CD8-positive, alpha-beta memory T cell (primary cell): ENCODE results near the gene CCT5. TPM values are rescaled to one million over a fixed set of nuclear protein-coding genes. Genes with fewer than 3 reads are reported as not detected.
A peak's percentile ranks its signal among the peaks of the same experiment; 100 is the strongest.
"Not testable (repeated sequence)": the region's sequence is repeated elsewhere in the genome, so short reads cannot be mapped to it uniquely, and the experiment has no call there.

Experiments
- CTCF ChIA-PET: fragments of 350-600 bp; sonication (Branson Sonifier 250); formaldehyde crosslinking; loops from one replicate; lab custom pipeline; 2021; ENCODE audit warnings: antibody characterized with exemption; lab: Charles Lee
- POLR2A ChIA-PET: fragments of 350-600 bp; sonication (Branson Sonifier 250); formaldehyde crosslinking; loops from one replicate; lab custom pipeline; 2021; ENCODE audit warnings: antibody characterized with exemption; lab: Charles Lee
- DNase-seq, 5 donors: peaks; one replicate each; pipeline versions ENCODE4 v3.0.0 to v3.0.0-alpha.2; 2020 to 2022; ENCODE audit warnings: mixed read lengths in 1 of 5
- H3K27ac ChIP-seq: one replicate; pipeline ENCODE4 v1.7.0; 2013; ENCODE audit warnings: low read depth, mild to moderate bottlenecking, low read length, moderate library complexity
- H3K27me3 ChIP-seq: 2 replicates; pipeline ENCODE4 v1.7.0; 2013; ENCODE audit warnings: low read length, mild to moderate bottlenecking; ENCODE audit not compliant: insufficient read depth, poor library complexity, severe bottlenecking
- H3K36me3 ChIP-seq: 2 replicates; pipeline ENCODE4 v1.7.0; 2013; ENCODE audit warnings: mild to moderate bottlenecking, low read length, moderate library complexity; ENCODE audit not compliant: insufficient read depth
- H3K4me1 ChIP-seq: 2 replicates; pipeline ENCODE4 v1.7.0; 2013; ENCODE audit warnings: mild to moderate bottlenecking, low read length, moderate library complexity; ENCODE audit not compliant: insufficient read depth
- H3K4me3 ChIP-seq: 2 replicates; pipeline ENCODE4 v1.7.0; 2013; ENCODE audit warnings: mild to moderate bottlenecking, low read length
- H3K9me3 ChIP-seq: 2 replicates; pipeline ENCODE4 v1.7.0; 2013; ENCODE audit warnings: mild to moderate bottlenecking, low read length
- H3K27ac Mint-ChIP-seq, 8 donors: one replicate each; pipeline ENCODE4 v1.8.0; 2020 to 2021; ENCODE audit warnings: mixed read lengths in 8 of 8, mild to moderate bottlenecking in 6 of 8, inconsistent platforms in 3 of 8, moderate library complexity in 3 of 8
- H3K27me3 Mint-ChIP-seq, 2 donors: one replicate each; pipeline ENCODE4 v1.8.0; 2020 to 2021; ENCODE audit warnings: mixed read lengths in 2 of 2, mild to moderate bottlenecking in 1 of 2, moderate library complexity in 1 of 2
- H3K36me3 Mint-ChIP-seq, 3 donors: one replicate each; pipeline ENCODE4 v1.8.0; 2020 to 2021; ENCODE audit warnings: mixed read lengths in 3 of 3, inconsistent platforms in 1 of 3, mild to moderate bottlenecking in 1 of 3
- H3K4me1 Mint-ChIP-seq, 3 donors: one replicate each; pipeline ENCODE4 v1.8.0; 2020 to 2021; ENCODE audit warnings: mixed read lengths in 3 of 3, inconsistent platforms in 1 of 3, mild to moderate bottlenecking in 1 of 3
- H3K4me3 Mint-ChIP-seq, 7 donors: one replicate each; pipeline ENCODE4 v1.8.0; 2020 to 2021; ENCODE audit warnings: mixed read lengths in 7 of 7, mild to moderate bottlenecking in 6 of 7, moderate library complexity in 4 of 7, inconsistent platforms in 2 of 7
- H3K9me3 Mint-ChIP-seq, 5 donors: one replicate each; pipeline ENCODE4 v1.8.0; 2020 to 2022; ENCODE audit warnings: mixed read lengths in 5 of 5, mild to moderate bottlenecking in 3 of 5, moderate library complexity in 2 of 5, inconsistent platforms in 1 of 5
- polyA plus RNA-seq: library from polyadenylated mRNA; unstranded; fragments of 300-500 nt; fragmentation: Illumina TruSeq; gene quantifications from one replicate; pipeline ENCODE4 v1.2.3, GENCODE V29; 2021
- total RNA-seq, 2 experiments: library from RNA; stranded (reverse); gene quantifications; one replicate each; pipeline ENCODE4 v1.2.3, GENCODE V29; 2021

Gene CCT5
- total and polyA plus RNA-seq, 3 experiments from 2014 or later, result 228 to 537 (median 532) TPM

DNA sequence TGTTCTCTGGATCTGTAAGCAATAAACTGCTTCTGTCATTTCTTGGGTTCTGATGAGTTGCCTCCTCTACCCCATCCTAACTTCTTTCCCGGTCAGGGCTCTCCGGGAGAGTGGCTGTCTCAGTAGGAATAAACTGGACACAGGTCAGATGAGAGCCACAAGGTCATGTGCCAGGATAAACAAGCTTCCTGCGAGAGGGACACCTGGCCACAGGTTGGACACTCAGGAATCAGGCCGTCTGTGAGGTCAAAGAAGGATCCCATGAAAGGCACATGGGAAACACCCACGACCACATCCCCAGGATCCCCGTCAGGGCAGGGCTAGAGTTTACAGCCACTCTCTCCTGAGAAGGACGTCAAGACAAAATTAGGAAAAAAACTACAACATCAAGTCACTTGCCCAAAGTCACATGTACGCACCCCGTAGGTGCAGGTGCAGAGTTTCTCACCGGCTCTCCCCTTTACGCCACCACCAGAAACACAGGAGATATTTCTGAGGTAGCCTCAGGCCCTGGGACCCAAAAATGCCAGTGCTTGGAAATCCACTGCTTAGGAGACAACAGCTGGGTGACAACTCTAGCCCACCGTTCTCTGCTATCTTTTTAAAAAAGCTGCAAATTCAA lies 28.7 kb downstream of the CCT5 start:
- peaks cover 0 to under 1% (median 0%) of the 10 kb centered on the region in 5 donors for H3K9me3 Mint-ChIP-seq
- POLR2A ChIA-PET, result no interaction called here
- DNase-seq, result no peak

DNA sequence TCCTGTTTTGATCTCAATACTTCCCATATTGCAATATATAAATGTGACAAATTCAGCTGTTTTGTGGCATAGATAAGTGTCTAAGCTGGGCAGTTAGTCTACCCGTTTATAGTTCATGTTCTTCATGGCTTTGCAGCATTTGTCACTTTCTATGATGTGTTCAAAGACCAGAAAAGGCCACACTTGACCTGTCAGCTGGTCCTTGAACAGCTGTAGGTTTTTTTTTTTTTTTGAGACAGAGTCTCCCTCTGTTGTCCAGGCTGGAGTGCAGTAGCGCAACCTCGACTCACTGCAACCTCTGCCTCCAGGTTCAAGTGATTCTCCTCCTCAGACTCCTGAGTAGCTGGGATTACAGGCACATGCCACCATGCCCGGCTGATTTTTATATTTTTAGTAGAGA lies 29.2 kb downstream of the CCT5 start:
- POLR2A ChIA-PET, result no interaction called here
- H3K36me3 Mint-ChIP-seq, result no peaks in the 10 kb centered on the region
- H3K27ac Mint-ChIP-seq, result no peak overlapping the region
- H3K27me3 ChIP-seq, result no peaks in the 10 kb centered on the region
- H3K9me3 Mint-ChIP-seq, result no peaks in the 10 kb centered on the region
- CTCF ChIA-PET, result interaction anchor here (0.8 to 1.6 kb wide), 3 partner anchors 27 to 348 kb away, joined by 3 to 6 read pairs (median 3); no protein-coding TSS in a partner anchor
- H3K9me3 ChIP-seq, result no peaks in the 10 kb centered on the region
- peaks cover 8 to 12% (median 10%) of the 10 kb centered on the region in 3 donors for H3K4me1 Mint-ChIP-seq
- DNase-seq, result no peak
- H3K4me3 ChIP-seq, result no peak overlapping the region
- H3K4me1 ChIP-seq, result no peaks in the 10 kb centered on the region
- no peak overlapping the region for H3K27ac ChIP-seq
- no peaks in the 10 kb centered on the region for H3K36me3 ChIP-seq
- H3K4me3 Mint-ChIP-seq, result no peak overlapping the region
- H3K27me3 Mint-ChIP-seq, result peaks cover 4 to 11% of the 10 kb centered on the region in 2 donors

More for the DNA sequence above, 28.7 kb downstream of the CCT5 start:
- Histone ChIP-seq H3K9me3 (no peaks in the 10 kb centered on the region), H3K27me3 (no peaks in the 10 kb centered on the region), H3K4me1 (no peaks in the 10 kb centered on the region), H3K27ac (no peak overlapping the region), H3K36me3 (no peaks in the 10 kb centered on the region), H3K4me3 (no peak overlapping the region)
- CTCF ChIA-PET, result interaction anchor here (0.8 to 1.7 kb wide), 4 partner anchors 14 to 349 kb away, joined by 3 to 6 read pairs (median 4); no protein-coding TSS in a partner anchor
- Mint-ChIP-seq H3K4me1 (peaks cover 2 to 8% (median 7%) of the 10 kb centered on the region in 3 donors), H3K4me3 (no peak overlapping the region), H3K27me3 (peaks cover 2 to 12% of the 10 kb centered on the region in 2 donors), H3K36me3 (no peaks in the 10 kb centered on the region), H3K27ac (no peak overlapping the region)

DNA sequence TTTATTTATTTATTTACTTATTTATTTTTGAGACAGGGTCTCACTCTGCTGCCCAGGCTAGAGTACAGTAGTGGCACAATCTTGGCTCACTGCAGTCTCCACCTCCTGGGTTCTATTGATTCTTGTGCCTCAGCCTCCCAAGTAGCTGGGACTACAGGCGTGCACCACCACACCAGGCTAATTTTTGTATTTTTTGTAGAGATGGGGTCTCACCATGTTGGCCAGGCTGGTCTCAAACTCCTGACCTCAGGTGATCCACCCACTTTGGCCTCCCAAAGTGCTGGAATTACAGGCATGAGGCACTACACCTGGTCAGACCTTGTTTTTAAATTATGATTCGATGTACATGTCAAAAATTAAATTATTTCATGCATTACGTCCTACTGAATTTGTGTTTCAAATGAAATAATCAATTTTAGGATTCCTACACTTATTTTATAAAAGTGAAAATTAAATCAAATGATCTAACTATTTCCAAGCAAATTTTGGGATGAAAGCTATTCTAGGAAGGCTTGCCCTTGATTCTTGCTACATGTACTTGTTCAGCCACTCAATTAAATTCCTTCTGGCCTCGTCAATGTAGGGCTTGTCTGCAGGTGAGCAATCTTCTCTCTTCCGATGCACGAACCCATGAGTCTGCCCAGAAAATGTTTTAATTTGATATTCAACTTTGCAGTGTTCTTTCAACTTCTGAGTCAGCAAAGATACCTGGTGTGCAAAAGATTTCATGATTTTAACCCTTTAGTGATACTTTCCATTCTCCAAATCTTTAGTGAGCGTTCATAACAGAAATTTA lies 30.0 kb downstream of the CCT5 start:
- H3K36me3 Mint-ChIP-seq, result no peaks in the 10 kb centered on the region
- no peak overlapping the region for H3K27ac Mint-ChIP-seq
- no peak for DNase-seq
- ChIA-PET CTCF (interaction anchor here (0.8 to 7.7 kb wide), 4 partner anchors 28 to 348 kb away, joined by 3 to 101 read pairs (median 4); no protein-coding TSS in a partner anchor), POLR2A (no interaction called here)
- Histone ChIP-seq H3K4me1 (no peaks in the 10 kb centered on the region), H3K4me3 (no peak overlapping the region), H3K36me3 (no peaks in the 10 kb centered on the region), H3K27ac (no peak overlapping the region), H3K9me3 (no peaks in the 10 kb centered on the region), H3K27me3 (no peaks in the 10 kb centered on the region)
- H3K4me3 Mint-ChIP-seq, result no peak overlapping the region
- no peaks in the 10 kb centered on the region for H3K9me3 Mint-ChIP-seq
- peaks cover 4 to 9% of the 10 kb centered on the region in 2 donors for H3K27me3 Mint-ChIP-seq
- H3K4me1 Mint-ChIP-seq, result peaks cover 9 to 11% (median 10%) of the 10 kb centered on the region in 3 donors

DNA sequence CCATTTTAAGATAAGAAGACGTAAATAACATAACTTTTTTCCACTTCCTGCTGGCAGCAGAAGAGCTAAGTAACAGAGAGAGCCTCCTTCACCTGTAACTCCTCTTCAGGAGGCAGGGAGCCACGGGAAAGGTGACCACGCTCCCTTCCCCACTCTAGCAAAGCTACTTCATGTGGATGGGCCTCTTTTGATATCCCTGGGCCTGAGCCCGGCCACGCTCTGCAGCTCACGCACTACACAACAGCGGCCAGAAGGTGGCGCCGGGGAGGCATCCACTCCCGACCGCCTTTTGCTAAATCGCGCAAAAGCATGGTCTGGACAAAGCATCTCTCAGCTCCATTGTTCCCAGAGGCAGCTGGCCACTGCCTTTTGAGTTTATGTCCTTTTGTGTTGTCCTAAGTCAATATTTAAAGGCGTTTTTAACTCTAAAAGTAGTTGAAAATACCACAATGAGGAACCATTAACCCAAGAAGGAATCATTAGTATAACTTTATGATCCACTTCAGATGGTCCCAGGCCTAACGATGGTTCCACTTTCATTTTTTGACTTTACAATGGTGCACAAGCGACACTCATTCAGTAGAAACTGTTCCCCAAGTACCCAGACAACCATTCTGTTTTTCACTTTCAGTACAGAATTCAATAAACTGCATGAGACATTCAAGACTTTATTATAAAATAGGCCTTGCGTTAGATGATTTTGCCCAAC lies 34.0 kb downstream of the CCT5 start:
- POLR2A ChIA-PET, result no interaction called here
- H3K27ac Mint-ChIP-seq, result no peak overlapping the region
- H3K4me1 Mint-ChIP-seq, result peaks cover 8 to 14% (median 12%) of the 10 kb centered on the region in 3 donors
- Histone ChIP-seq H3K4me3 (no peak overlapping the region), H3K9me3 (no peaks in the 10 kb centered on the region), H3K27me3 (no peaks in the 10 kb centered on the region), H3K36me3 (no peaks in the 10 kb centered on the region), H3K27ac (no peak overlapping the region), H3K4me1 (no peaks in the 10 kb centered on the region)
- peak overlapping the region in 1 of 7 donors; percentile 79 for H3K4me3 Mint-ChIP-seq
- peak; percentile 57 to 78 (median 63) for DNase-seq
- peaks cover 2 to 12% of the 10 kb centered on the region in 2 donors for H3K27me3 Mint-ChIP-seq
- CTCF ChIA-PET, result interaction anchor here (0.7 to 7.7 kb wide), 25 partner anchors 8 to 352 kb away, joined by 3 to 101 read pairs (median 4); partner anchors contain the start of genes ATPSCKMT and CCT5
- no peaks in the 10 kb centered on the region for H3K36me3 Mint-ChIP-seq
- no peaks in the 10 kb centered on the region for H3K9me3 Mint-ChIP-seq

DNA sequence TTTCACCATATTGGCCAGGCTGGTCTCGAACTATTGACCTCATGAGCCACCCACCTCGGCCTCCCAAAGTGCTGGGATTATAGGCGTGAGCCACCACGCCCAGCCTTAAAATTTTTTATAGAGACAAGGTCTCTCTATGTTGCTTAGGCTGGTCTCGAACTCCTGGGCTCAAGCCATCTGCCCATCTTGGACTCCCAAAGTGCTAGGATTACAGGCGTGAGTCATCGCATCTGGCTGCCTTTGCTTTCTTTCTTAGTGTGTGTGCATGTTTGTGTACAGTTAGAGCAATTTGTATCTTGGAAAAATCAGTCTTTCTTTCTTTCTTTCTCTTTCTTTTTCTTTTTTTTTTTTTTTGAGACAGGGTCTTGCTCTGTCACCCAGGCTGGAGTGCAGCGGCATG lies 35.3 kb downstream of the CCT5 start:
- H3K36me3 Mint-ChIP-seq, DNase-seq, H3K4me3 ChIP-seq, H3K9me3 Mint-ChIP-seq, H3K27me3 ChIP-seq, H3K4me3 Mint-ChIP-seq, H3K27ac Mint-ChIP-seq, H3K36me3 ChIP-seq, POLR2A ChIA-PET, H3K9me3 ChIP-seq, H3K4me1 ChIP-seq, H3K27ac ChIP-seq: not testable (repeated sequence)
- CTCF ChIA-PET, result interaction anchor here (1.9 to 7.7 kb wide), 2 partner anchors 343 to 349 kb away, joined by 9 to 101 read pairs; no protein-coding TSS in a partner anchor
- Mint-ChIP-seq H3K27me3 (peaks cover 2 to 12% of the 10 kb centered on the region in 2 donors), H3K4me1 (peaks cover 8 to 14% (median 12%) of the 10 kb centered on the region in 3 donors)

DNA sequence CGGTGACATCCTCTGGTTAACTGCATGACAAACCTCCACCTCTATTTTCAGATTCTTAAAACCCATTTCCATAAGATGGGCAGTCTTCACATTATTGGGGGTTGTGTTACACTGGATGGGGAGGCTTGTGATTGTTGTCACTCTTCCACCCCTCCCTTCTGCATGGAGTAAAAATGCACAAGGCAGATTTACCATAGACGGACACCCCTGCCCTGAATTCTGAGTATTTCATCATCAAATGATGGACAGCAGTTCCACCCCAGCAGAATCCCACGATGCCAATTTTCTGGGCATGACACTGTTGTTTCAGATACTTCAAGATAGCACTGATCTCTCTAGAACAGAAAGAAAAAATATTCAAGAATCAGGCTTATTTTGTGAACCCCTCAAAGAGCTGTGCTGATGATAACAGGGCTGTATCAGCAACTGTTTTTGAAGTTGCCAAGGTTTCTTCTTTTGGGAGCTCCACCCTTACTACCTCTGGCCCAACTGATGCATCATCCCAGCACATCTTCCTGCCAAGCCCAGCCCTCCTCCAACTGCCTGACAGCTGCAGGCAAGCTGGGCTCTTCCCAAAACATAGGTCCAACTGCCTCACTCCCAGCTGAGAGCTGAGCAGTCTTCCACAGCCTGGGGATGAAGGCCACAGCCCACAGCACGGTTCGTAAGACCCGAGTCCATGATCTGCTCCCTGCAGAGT lies 36.2 kb downstream of the CCT5 start:
- no peak for DNase-seq
- Histone ChIP-seq H3K27me3 (no peaks in the 10 kb centered on the region), H3K27ac (no peak overlapping the region), H3K4me3 (no peak overlapping the region), H3K9me3 (no peaks in the 10 kb centered on the region), H3K4me1 (no peaks in the 10 kb centered on the region), H3K36me3 (no peaks in the 10 kb centered on the region)
- Mint-ChIP-seq H3K9me3 (no peaks in the 10 kb centered on the region), H3K36me3 (no peaks in the 10 kb centered on the region), H3K27ac (no peak overlapping the region), H3K4me3 (no peak overlapping the region), H3K27me3 (peaks cover 4 to 16% of the 10 kb centered on the region in 2 donors), H3K4me1 (peaks cover 8 to 14% (median 12%) of the 10 kb centered on the region in 3 donors)
- ChIA-PET POLR2A (no interaction called here), CTCF (interaction anchor here (7.7 kb wide), 1 partner anchor 342 kb away, joined by 101 read pairs; no protein-coding TSS in a partner anchor)

DNA sequence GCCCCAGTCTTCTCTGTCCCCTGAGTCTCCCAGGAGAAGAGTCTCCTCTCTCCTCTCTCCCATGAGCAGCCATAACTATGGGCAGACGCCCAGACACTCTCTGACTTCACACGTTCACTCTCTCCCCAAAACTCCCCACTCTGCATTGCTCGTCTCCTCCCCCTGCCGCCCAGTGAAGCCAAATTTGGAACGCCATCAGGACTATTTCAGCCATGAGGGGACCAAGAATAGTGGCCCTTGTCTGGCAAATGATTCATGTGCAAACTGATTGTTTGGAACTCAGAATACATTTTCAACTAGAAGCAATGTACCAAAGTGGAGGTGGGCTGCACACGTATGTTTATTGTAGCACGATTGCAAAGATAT lies 36.8 kb downstream of the CCT5 start:
- H3K27me3 Mint-ChIP-seq, result peaks cover 4 to 16% of the 10 kb centered on the region in 2 donors
- no peak for DNase-seq
- Histone ChIP-seq H3K27me3 (no peaks in the 10 kb centered on the region), H3K27ac (no peak overlapping the region), H3K4me3 (no peak overlapping the region), H3K9me3 (no peaks in the 10 kb centered on the region), H3K4me1 (no peaks in the 10 kb centered on the region), H3K36me3 (no peaks in the 10 kb centered on the region)
- ChIA-PET POLR2A (no interaction called here), CTCF (interaction anchor here (7.7 kb wide), 1 partner anchor 341 kb away, joined by 101 read pairs; no protein-coding TSS in a partner anchor)
- no peak overlapping the region for H3K27ac Mint-ChIP-seq
- no peak overlapping the region for H3K4me3 Mint-ChIP-seq
- no peaks in the 10 kb centered on the region for H3K36me3 Mint-ChIP-seq
- H3K9me3 Mint-ChIP-seq, result no peaks in the 10 kb centered on the region
- peaks cover 8 to 14% (median 12%) of the 10 kb centered on the region in 3 donors for H3K4me1 Mint-ChIP-seq
